HepG2 (cell line): ENCODE data around the gene LSM14B. TPM values are rescaled to one million over a fixed set of nuclear protein-coding genes. Genes with fewer than 3 reads are reported as not detected.
A peak's percentile ranks its signal among the peaks of the same experiment; 100 is the strongest.

Experiments
- DMAP1 ChIP-seq: IDR thresholded peaks from 2 replicates; pipeline ENCODE4 v1.6.1; 2016
- GTF3A ChIP-seq: sonication (generic); formaldehyde crosslinking; conservative IDR thresholded peaks from 2 replicates; pipeline ENCODE4 v1.4.0; 2020; ENCODE audit warnings: mild to moderate bottlenecking, missing genetic modification reagents
- HDAC2 ChIP-seq: sonication (generic); formaldehyde crosslinking; IDR thresholded peaks from 2 replicates; pipeline ENCODE4 v1.4.0; 2020; ENCODE audit warnings: missing genetic modification reagents
- ISX ChIP-seq: sonication (generic); formaldehyde crosslinking; conservative IDR thresholded peaks from 2 replicates; pipeline ENCODE4 v1.5.0; 2020; ENCODE audit warnings: missing genetic modification reagents
- PRDM10 ChIP-seq: sonication (generic); formaldehyde crosslinking; IDR thresholded peaks from 2 replicates; pipeline ENCODE4 v1.4.0; 2020; ENCODE audit warnings: low read depth, missing genetic modification reagents
- PTBP1 ChIP-seq: fragments of 200-400 bp; formaldehyde crosslinking; IDR thresholded peaks from 2 replicates; pipeline ENCODE4 v1.6.1; 2018; ENCODE audit warnings: low read length, low read depth; ENCODE audit not compliant: poor library complexity, severe bottlenecking
- RNF219 ChIP-seq: sonication (generic); formaldehyde crosslinking; IDR thresholded peaks from 2 replicates; pipeline ENCODE4 v1.5.0; 2020; ENCODE audit warnings: mild to moderate bottlenecking, missing genetic modification reagents
- SRSF1 ChIP-seq: fragments of 200-400 bp; formaldehyde crosslinking; optimal IDR thresholded peaks from 2 replicates; pipeline ENCODE3; 2017; ENCODE audit warnings: mild to moderate bottlenecking, low read depth, low read length, moderate library complexity
- TERF1 ChIP-seq: sonication (generic); formaldehyde crosslinking; IDR thresholded peaks from 2 replicates; pipeline ENCODE4 v1.8.0; 2022; ENCODE audit warnings: mild to moderate bottlenecking, missing genetic modification reagents, moderate library complexity
- ZBTB10 ChIP-seq: sonication (generic); formaldehyde crosslinking; IDR thresholded peaks from 2 replicates; pipeline ENCODE4 v1.4.0; 2020; ENCODE audit warnings: missing genetic modification reagents, borderline replicate concordance
- ZFX ChIP-seq: sonication (generic); formaldehyde crosslinking; IDR thresholded peaks from 2 replicates; pipeline ENCODE4 v1.4.0; 2020; ENCODE audit warnings: mild to moderate bottlenecking, low read depth, missing genetic modification reagents, moderate library complexity
- ZNF292 ChIP-seq: sonication (generic); formaldehyde crosslinking; IDR thresholded peaks from 2 replicates; pipeline ENCODE4 v1.8.1; 2022; ENCODE audit warnings: mild to moderate bottlenecking, low read depth, missing genetic modification reagents, borderline replicate concordance
- ZNF350 ChIP-seq: sonication (generic); formaldehyde crosslinking; IDR thresholded peaks from 2 replicates; pipeline ENCODE4 v1.4.0; 2020; ENCODE audit warnings: mild to moderate bottlenecking, low read depth, missing genetic modification reagents, borderline replicate concordance
- ZNF670 ChIP-seq: sonication (generic); formaldehyde crosslinking; IDR thresholded peaks from 2 replicates; pipeline ENCODE4 v1.8.0; 2022; ENCODE audit warnings: mild to moderate bottlenecking, missing genetic modification reagents, borderline replicate concordance
- polyA plus RNA-seq, 8 experiments: library from polyadenylated mRNA; depleted of rRNA in 3 of 8; stranded (reverse) in 7 of 8; unstranded in 1 of 8; fragments of >200 nt; fragmentation: Illumina TruSeq in 4 of 8; extraction: Trizol in 4 of 8; gene quantifications; 2 replicates each; pipeline versions ENCODE4 v1.2.1 to v1.2.3, GENCODE V29; 2011 to 2016; ENCODE audit warnings: low read depth in 4 of 8, missing spikeins in 1 of 8, mixed read lengths in 1 of 8; ENCODE audit not compliant: insufficient read depth in 1 of 8
- total RNA-seq, 5 experiments: library from RNA; depleted of rRNA; stranded (reverse); fragments of >200 nt; fragmentation: Illumina TruSeq; extraction: Trizol; gene quantifications; 2 replicates each; pipeline ENCODE4 v1.2.3, GENCODE V29; 2016; ENCODE audit warnings: low read depth in 1 of 5
- TF ChIP-seq, protein P1 (sequence below): sonication (generic); formaldehyde crosslinking; IDR thresholded peaks from 2 replicates; pipeline ENCODE4 v1.8.1; 2023; ENCODE audit warnings: mild to moderate bottlenecking, moderate library complexity, missing genetic modification reagents

Gene LSM14B
- total and polyA plus RNA-seq, 2 of the 13 experiments (the other 11 are each of a cell fraction or from before 2014, with no cell fraction given), result 43.3 to 79.2 TPM

- no peak for TF ChIP-seq ISX (CRISPR knock-in tag)
- no peak for TF ChIP-seq ZBTB10 (CRISPR knock-in tag)
- TF ChIP-seq SRSF1, result no peak
- peak; percentile 61 for TF ChIP-seq ZFX (CRISPR knock-in tag)
- peak; percentile 91 for TF ChIP-seq ZNF350 (CRISPR knock-in tag)
- no peak for TF ChIP-seq RNF219 (CRISPR knock-in tag)
- TF ChIP-seq PRDM10 (CRISPR knock-in tag), result no peak
- TF ChIP-seq ZNF292 (CRISPR knock-in tag), result peak; percentile 76; the same call in 1 of the 2 replicates
- TF ChIP-seq, protein P1, sequence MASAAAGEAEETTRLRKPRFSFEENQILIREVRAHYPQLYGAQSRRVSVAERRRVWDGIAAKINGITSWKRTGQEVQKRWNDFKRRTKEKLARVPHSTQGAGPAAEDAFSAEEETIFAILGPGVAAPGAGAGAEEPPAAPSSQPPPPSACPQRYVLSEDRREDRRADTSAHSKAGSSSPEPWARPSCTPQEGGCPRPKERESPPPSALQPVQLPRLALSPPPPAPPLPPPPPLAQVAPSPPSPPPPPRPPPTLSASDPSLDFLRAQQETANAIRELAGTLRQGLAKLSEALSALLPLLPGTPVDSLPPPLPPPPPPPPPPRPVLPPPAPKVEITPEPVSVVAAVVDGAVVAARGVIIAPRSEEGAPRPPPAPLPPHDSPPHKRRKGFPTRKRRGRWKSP, result no peak
- TF ChIP-seq HDAC2 (CRISPR knock-in tag), result peak; percentile 51; the same call in 1 of the 2 replicates
- TF ChIP-seq TERF1 (CRISPR knock-in tag), result no peak
- TF ChIP-seq DMAP1, result peak; percentile 30; the same call in 1 of the 2 replicates
- TF ChIP-seq GTF3A (CRISPR knock-in tag), result no peak
- TF ChIP-seq ZNF670, result no peak
- TF ChIP-seq PTBP1, result peak; percentile 72
These were observed 2.5 kb upstream of the LSM14B start (continued) for GRCh38 chr20:62119591-62120364.
